Measurements from ENCODE around the gene RPL22.

The RPL22 gene

GRCh38 chr1:6165027-6165426, 34.4 kb downstream of the RPL22 start:
- no peak for DNase-seq
- H3K4me3 ChIP-seq (ENCODE audit: low read depth, low read length): no peak overlapping the region
- in situ Hi-C loops (cut with HindIII; ENCODE audit: low pct_ligation_motif_present, low sequenced_read_pairs): no loop called here
- TF ChIP-seq CTCF (IDR thresholded peaks at IDR 0.05; ENCODE audit: low read depth, low read length, missing control alignments): no peak
- no peak overlapping the region for H3K27ac ChIP-seq
- peaks cover 10% of the 10 kb centered on the region for H3K27me3 ChIP-seq (replicated peaks)
- H3K36me3 ChIP-seq (replicated peaks): no peaks in the 10 kb centered on the region

- H3K36me3 ChIP-seq (replicated peaks): no peaks in the 10 kb centered on the region
- peaks cover 10% of the 10 kb centered on the region for H3K27me3 ChIP-seq (replicated peaks)
- DNase-seq: no peak
- no peak for TF ChIP-seq CTCF (IDR thresholded peaks at IDR 0.05; ENCODE audit: low read depth, low read length, missing control alignments)
- no peak overlapping the region for H3K27ac ChIP-seq
- in situ Hi-C loops (cut with HindIII; ENCODE audit: low pct_ligation_motif_present, low sequenced_read_pairs): no loop called here
- no peak overlapping the region for H3K4me3 ChIP-seq (ENCODE audit: low read depth, low read length)
These were observed 35.3 kb downstream of the RPL22 start for GRCh38 chr1:6163973-6164617.

- TF ChIP-seq CTCF (IDR thresholded peaks at IDR 0.05; ENCODE audit: low read depth, low read length, missing control alignments): no peak
- Histone ChIP-seq H3K27me3 (replicated peaks) (peaks cover 9% of the 10 kb centered on the region), H3K27ac (no peak overlapping the region), H3K4me3 (ENCODE audit: low read depth, low read length) (no peak overlapping the region), H3K36me3 (replicated peaks) (no peaks in the 10 kb centered on the region)
- in situ Hi-C loops (cut with HindIII; ENCODE audit: low pct_ligation_motif_present, low sequenced_read_pairs): no loop called here
- no peak for DNase-seq
These were observed 36.0 kb downstream of the RPL22 start for GRCh38 chr1:6163191-6163972.

GRCh38 chr1:6162773-6163172, 36.6 kb downstream of the RPL22 start:
- no peak for DNase-seq
- Histone ChIP-seq H3K4me3 (ENCODE audit: low read depth, low read length) (no peak overlapping the region), H3K27me3 (replicated peaks) (peaks cover 7% of the 10 kb centered on the region), H3K27ac (no peak overlapping the region), H3K36me3 (replicated peaks) (no peaks in the 10 kb centered on the region)
- peak; percentile 21 for TF ChIP-seq CTCF (IDR thresholded peaks at IDR 0.05; ENCODE audit: low read depth, low read length, missing control alignments)
- in situ Hi-C loops (cut with HindIII; ENCODE audit: low pct_ligation_motif_present, low sequenced_read_pairs): no loop called here

GRCh38 chr1:6162341-6162740, 37.1 kb downstream of the RPL22 start:
- Histone ChIP-seq H3K27ac (no peak overlapping the region), H3K27me3 (replicated peaks) (peaks cover 7% of the 10 kb centered on the region), H3K4me3 (ENCODE audit: low read depth, low read length) (no peak overlapping the region), H3K36me3 (replicated peaks) (no peaks in the 10 kb centered on the region)
- no peak for TF ChIP-seq CTCF (IDR thresholded peaks at IDR 0.05; ENCODE audit: low read depth, low read length, missing control alignments)
- no peak for DNase-seq
- in situ Hi-C loops (cut with HindIII; ENCODE audit: low pct_ligation_motif_present, low sequenced_read_pairs): no loop called here

Measured in brain microvascular endothelial cell (primary cell).